HCT116 (cell line): Measurements from ENCODE around the gene EXOC6B. TPM values are rescaled to one million over a fixed set of nuclear protein-coding genes. Genes with fewer than 3 reads are reported as not detected.

Experiments
- ATAC-seq: fragments of 200-7000 bp; cut with Tn5 transposase; 2 replicates; pipeline ENCODE4 v1.9.1; 2020; ENCODE audit warnings: mild to moderate bottlenecking, moderate library complexity
- BruUV-seq: library from RNA; stranded (reverse); fragments of 400-500 nt; replicated peaks from 2 replicates; lab custom pipeline; 2021; lab: Mats Ljungman, UMichigan
- CTCF ChIA-PET: fragments of 300-600 bp; sonication (Branson Sonifier 250); formaldehyde crosslinking; loops from one replicate; lab custom pipeline; 2021; ENCODE audit warnings: antibody characterized with exemption; lab: Charles Lee
- POLR2A ChIA-PET: fragments of 300-600, 350-600 bp; sonication (Branson Sonifier 250); formaldehyde crosslinking; loops from one replicate; lab custom pipeline; 2021; ENCODE audit warnings: antibody characterized with exemption; lab: Charles Lee
- RAD21 ChIA-PET, 2 experiments: fragments of 300-600 bp; sonication (Branson Sonifier 250); formaldehyde crosslinking; loops; one replicate each; lab custom pipeline; 2023; ENCODE audit warnings: low total read pairs in 2 of 2; ENCODE audit not compliant: uncharacterized antibody in 2 of 2, unreplicated experiment in 2 of 2, low non-redundant PET in 1 of 2; lab: Charles Lee
- DNase-seq: peaks from one replicate; pipeline ENCODE4 v3.0.0-alpha.2; 2010; ENCODE audit warnings: low read depth, low spot score
- H2AFZ ChIP-seq: fragments of 200-600 bp; shearing (Covaris generic), sonication (generic); 2 replicates; pipeline ENCODE4 v1.6.1; 2017; ENCODE audit warnings: low read depth, mixed run types, mixed read lengths, antibody characterized with exemption, low read length; ENCODE audit not compliant: poor library complexity, severe bottlenecking
- H3K27ac ChIP-seq: 2 replicates; pipeline ENCODE4 v1.5.1; 2012; ENCODE audit warnings: low read depth, low read length
- H3K27me3 ChIP-seq: fragments of 200-600 bp; sonication (generic); 2 replicates; pipeline ENCODE4 v1.6.1; 2016; ENCODE audit warnings: mixed run types, low read length, mixed read lengths; ENCODE audit not compliant: insufficient read depth
- H3K36me3 ChIP-seq, 2 experiments: fragments of 200-500 bp in 1 of 2; fragments of 200-600 bp in 1 of 2; sonication (Bioruptor generic) in 1 of 2; sonication (generic) in 1 of 2; 2 replicates each; pipeline versions ENCODE4 v1.5.1 to v1.6.1; 2014 to 2016; ENCODE audit warnings: low read length in 2 of 2, inconsistent platforms in 1 of 2, mixed read lengths in 1 of 2, mixed run types in 1 of 2; ENCODE audit not compliant: insufficient read depth in 2 of 2, control insufficient read depth in 1 of 2
- H3K4me1 ChIP-seq, 2 experiments: fragments of 200-600 bp in 1 of 2; sonication (generic) in 1 of 2; 2 replicates each; pipeline versions ENCODE4 v1.5.1 to v1.6.1; 2012 to 2017; ENCODE audit warnings: low read length in 2 of 2, inconsistent platforms in 1 of 2, mild to moderate bottlenecking in 1 of 2, mixed read lengths in 1 of 2, mixed run types in 1 of 2, moderate library complexity in 1 of 2; ENCODE audit not compliant: insufficient read depth in 2 of 2, control insufficient read depth in 1 of 2
- H3K4me2 ChIP-seq: fragments of 200-600 bp; sonication (generic); 2 replicates; pipeline ENCODE4 v1.6.1; 2017; ENCODE audit warnings: mixed run types, low read length, mixed read lengths
- H3K4me3 ChIP-seq, 2 experiments: fragments of 200-600 bp in 1 of 2; sonication (generic) in 1 of 2; replicated peaks in 1 of 2; 2 replicates each; pipeline ENCODE4 v1.5.1; 2011 to 2016; ENCODE audit warnings: low read length in 2 of 2, control low read depth in 1 of 2, low read depth in 1 of 2, mild to moderate bottlenecking in 1 of 2, mixed read lengths in 1 of 2, mixed run types in 1 of 2
- H3K79me2 ChIP-seq: fragments of 200-600 bp; sonication (generic); 2 replicates; pipeline ENCODE4 v1.6.1; 2017; ENCODE audit warnings: mild to moderate bottlenecking, mixed run types, low read length, moderate library complexity, mixed read lengths; ENCODE audit not compliant: insufficient read depth
- H3K9ac ChIP-seq: fragments of 200-600 bp; sonication (generic); 2 replicates; pipeline ENCODE4 v1.6.1; 2016; ENCODE audit warnings: low read length, mixed read lengths
- H3K9me2 ChIP-seq: fragments of 200-600 bp; sonication (generic), shearing (Covaris generic); 2 replicates; pipeline ENCODE4 v1.6.1; 2017; ENCODE audit warnings: mixed run types, mild to moderate bottlenecking, moderate library complexity; ENCODE audit not compliant: insufficient read depth
- H3K9me3 ChIP-seq, 2 experiments: fragments of 200-500 bp in 1 of 2; fragments of 200-600 bp in 1 of 2; sonication (Bioruptor generic) in 1 of 2; sonication (generic) in 1 of 2; 2 replicates each; pipeline ENCODE4 v1.6.1; 2014 to 2017; ENCODE audit warnings: low read length in 2 of 2, mixed read lengths in 2 of 2, inconsistent platforms in 1 of 2, low read depth in 1 of 2, mild to moderate bottlenecking in 1 of 2, mixed run types in 1 of 2, moderate library complexity in 1 of 2; ENCODE audit not compliant: control insufficient read depth in 1 of 2, insufficient read depth in 1 of 2
- H4K20me1 ChIP-seq: fragments of 200-600 bp; sonication (generic), shearing (Covaris generic); 2 replicates; pipeline ENCODE4 v1.6.1; 2017; ENCODE audit warnings: mixed run types, mild to moderate bottlenecking, moderate library complexity; ENCODE audit not compliant: insufficient read depth
- ELF1 ChIP-seq: IDR thresholded peaks from 2 replicates; pipeline ENCODE4 v1.6.1; 2012; ENCODE audit warnings: low read depth, borderline replicate concordance
- EZH2 ChIP-seq: fragments of 200-600 bp; sonication (generic); IDR thresholded peaks from 2 replicates; pipeline ENCODE4 v1.6.1; 2017; ENCODE audit warnings: antibody characterized with exemption, mixed run types
- FOSL1 ChIP-seq: IDR thresholded peaks from 2 replicates; pipeline ENCODE4 v1.6.1; 2012; ENCODE audit warnings: low read depth
- JUND ChIP-seq: IDR thresholded peaks from 2 replicates; pipeline ENCODE4 v1.6.1; 2012
- POLR2AphosphoS5 ChIP-seq: IDR thresholded peaks from 2 replicates; pipeline ENCODE4 v1.6.1; 2011; ENCODE audit warnings: mild to moderate bottlenecking, low read depth, low read length, moderate library complexity
- RAD21 ChIP-seq: IDR thresholded peaks from 2 replicates; pipeline ENCODE4 v1.6.1; 2012; ENCODE audit warnings: low read depth, mild to moderate bottlenecking
- SIN3A ChIP-seq: IDR thresholded peaks from 2 replicates; pipeline ENCODE4 v1.6.1; 2012; ENCODE audit warnings: low read depth
- SP1 ChIP-seq: IDR thresholded peaks from 2 replicates; pipeline ENCODE4 v1.6.1; 2012; ENCODE audit warnings: low read depth
- TCF7L2 ChIP-seq: IDR thresholded peaks from 2 replicates; pipeline ENCODE4 v1.7.0; 2011; ENCODE audit warnings: borderline replicate concordance, inconsistent platforms; ENCODE audit not compliant: insufficient read depth, insufficient read length; ENCODE audit errors: extremely low read depth
- ZFX ChIP-seq: fragments of 450-650 bp; IDR thresholded peaks from 2 replicates; pipeline ENCODE4 v1.6.1; 2017
- intact Hi-C: fragments of 100-400 bp; cut with micrococcal nuclease; formaldehyde crosslinking; loops from 2 replicates; pipeline ENCODE4 v1.10.0; 2022
- total RNA-seq: library from RNA; stranded (reverse); gene quantifications from one replicate; pipeline ENCODE4 v1.2.1, GENCODE V29; 2021; ENCODE audit not compliant: unreplicated experiment
- TF ChIP-seq, protein P1 (sequence below), 3 experiments: fragments of 200-600 bp in 1 of 3; sonication (generic) in 1 of 3; IDR thresholded peaks in 2 of 3; conservative IDR thresholded peaks in 1 of 3; 2 replicates each; pipeline ENCODE4 v1.5.1; 2012 to 2017; ENCODE audit warnings: low read depth in 2 of 3, low read length in 2 of 3, antibody characterized with exemption in 1 of 3, borderline replicate concordance in 1 of 3, control low read depth in 1 of 3, mild to moderate bottlenecking in 1 of 3, mixed read lengths in 1 of 3, mixed run types in 1 of 3, moderate library complexity in 1 of 3; ENCODE audit not compliant: insufficient read depth in 1 of 3
- TF ChIP-seq, protein P2 (sequence below): IDR thresholded peaks from 2 replicates; pipeline ENCODE4 v1.6.1; 2012
- TF ChIP-seq, protein P3 (sequence below): IDR thresholded peaks from 2 replicates; pipeline ENCODE4 v1.6.1; 2012

Gene EXOC6B
- total RNA-seq, 1 experiment from 2014 or later, result 25.4 TPM

DNA sequence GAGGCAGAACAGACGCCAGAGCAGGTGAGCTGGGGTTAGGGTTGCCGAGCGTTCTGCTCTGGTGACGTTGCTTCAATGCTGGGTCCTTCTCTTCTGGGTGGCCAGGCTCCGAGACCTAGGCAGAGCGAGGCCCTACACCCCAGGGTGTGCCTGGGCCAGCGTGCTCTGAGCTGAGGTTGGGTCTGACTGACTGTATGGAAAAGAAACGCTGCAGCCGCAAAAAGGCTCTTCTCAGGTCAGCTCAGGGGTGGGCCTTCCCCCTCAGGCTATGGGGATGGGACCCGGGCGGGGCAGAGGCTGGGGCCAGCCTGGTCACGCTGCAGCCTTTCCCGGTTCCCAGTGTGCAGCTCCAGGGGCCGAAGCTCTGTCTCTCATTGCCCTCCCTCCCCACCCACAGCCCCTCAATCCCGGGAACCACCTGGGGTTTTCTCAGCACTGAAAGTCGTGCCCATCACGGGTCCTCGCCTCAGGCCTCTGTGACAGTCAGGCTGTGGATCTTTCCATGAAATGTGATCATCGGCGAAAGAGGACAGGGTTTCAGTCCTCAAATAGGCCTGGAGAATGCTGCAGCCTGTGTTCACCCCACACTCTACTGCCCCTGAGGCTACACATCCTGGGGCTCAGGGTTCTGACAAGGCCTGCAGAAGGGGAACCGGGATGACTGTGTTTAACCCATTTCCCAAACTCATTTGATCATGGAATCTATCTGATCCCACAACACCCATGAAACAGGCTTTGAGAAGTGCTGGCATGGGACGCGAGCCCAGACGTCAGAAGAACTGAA is 697.6 kb downstream of the EXOC6B start:
- Histone ChIP-seq H3K9ac (no peak overlapping the region), H3K27me3 (no peaks in the 10 kb centered on the region), H3K79me2 (no peaks in the 10 kb centered on the region), H3K9me2 (no peaks in the 10 kb centered on the region), H3K9me3 (no peaks in the 10 kb centered on the region), H3K36me3 (no peaks in the 10 kb centered on the region), H3K4me3 (no peak overlapping the region), H3K4me1 (no peaks in the 10 kb centered on the region), H3K4me2 (no peak overlapping the region), H3K27ac (no peak overlapping the region), H2AFZ (no peak overlapping the region), H4K20me1 (no peaks in the 10 kb centered on the region)
- intact Hi-C loops, result no loop called here
- ATAC-seq (no peak), DNase-seq (no peak)
- TF ChIP-seq EZH2 (no peak), RAD21 (no peak), POLR2AphosphoS5 (no peak), SP1 (no peak), JUND (no peak), FOSL1 (no peak), ELF1 (no peak), SIN3A (no peak), ZFX (no peak), TCF7L2 (no peak)
- TF ChIP-seq, protein P1, sequence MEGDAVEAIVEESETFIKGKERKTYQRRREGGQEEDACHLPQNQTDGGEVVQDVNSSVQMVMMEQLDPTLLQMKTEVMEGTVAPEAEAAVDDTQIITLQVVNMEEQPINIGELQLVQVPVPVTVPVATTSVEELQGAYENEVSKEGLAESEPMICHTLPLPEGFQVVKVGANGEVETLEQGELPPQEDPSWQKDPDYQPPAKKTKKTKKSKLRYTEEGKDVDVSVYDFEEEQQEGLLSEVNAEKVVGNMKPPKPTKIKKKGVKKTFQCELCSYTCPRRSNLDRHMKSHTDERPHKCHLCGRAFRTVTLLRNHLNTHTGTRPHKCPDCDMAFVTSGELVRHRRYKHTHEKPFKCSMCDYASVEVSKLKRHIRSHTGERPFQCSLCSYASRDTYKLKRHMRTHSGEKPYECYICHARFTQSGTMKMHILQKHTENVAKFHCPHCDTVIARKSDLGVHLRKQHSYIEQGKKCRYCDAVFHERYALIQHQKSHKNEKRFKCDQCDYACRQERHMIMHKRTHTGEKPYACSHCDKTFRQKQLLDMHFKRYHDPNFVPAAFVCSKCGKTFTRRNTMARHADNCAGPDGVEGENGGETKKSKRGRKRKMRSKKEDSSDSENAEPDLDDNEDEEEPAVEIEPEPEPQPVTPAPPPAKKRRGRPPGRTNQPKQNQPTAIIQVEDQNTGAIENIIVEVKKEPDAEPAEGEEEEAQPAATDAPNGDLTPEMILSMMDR (IDR thresholded peaks at IDR 0.05 in 2 of 3, conservative IDR thresholded peaks at IDR 0.05 in 1 of 3; ENCODE audit: borderline replicate concordance in 1 of 3, insufficient read depth in 1 of 3, low read depth in 2 of 3, low read length in 2 of 3), result no peak
- TF ChIP-seq, protein P2, sequence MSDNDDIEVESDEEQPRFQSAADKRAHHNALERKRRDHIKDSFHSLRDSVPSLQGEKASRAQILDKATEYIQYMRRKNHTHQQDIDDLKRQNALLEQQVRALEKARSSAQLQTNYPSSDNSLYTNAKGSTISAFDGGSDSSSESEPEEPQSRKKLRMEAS, result no peak
- TF ChIP-seq, protein P3, sequence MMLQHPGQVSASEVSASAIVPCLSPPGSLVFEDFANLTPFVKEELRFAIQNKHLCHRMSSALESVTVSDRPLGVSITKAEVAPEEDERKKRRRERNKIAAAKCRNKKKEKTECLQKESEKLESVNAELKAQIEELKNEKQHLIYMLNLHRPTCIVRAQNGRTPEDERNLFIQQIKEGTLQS, result no peak
- BruUV-seq, result no TSS peak
- RAD21 ChIA-PET, result no interaction called here
- CTCF ChIA-PET, result no interaction called here
- POLR2A ChIA-PET, result no interaction called here
